ENCODE results near the gene C4orf50.

Gene C4orf50

GRCh38 chr4:5877392-5877791 is 140.8 kb downstream of the C4orf50 start:
- H3K27me3 ChIP-seq (ENCODE audit: control insufficient read depth in 1 of 2, insufficient read depth in 2 of 2, low read length in 2 of 2) = peaks cover 3 to 6% of the 10 kb centered on the region in 2 donors
- H3K4me1 ChIP-seq (ENCODE audit: control insufficient read depth, insufficient read depth, low read length) = no peaks in the 10 kb centered on the region
- H3K9me3 ChIP-seq (ENCODE audit: control insufficient read depth in 2 of 2, low read length in 2 of 2) = no peaks in the 10 kb centered on the region
- H3K9ac ChIP-seq (ENCODE audit: low read length in 2 of 2) = no peak overlapping the region
- no peak overlapping the region for H3K27ac ChIP-seq (ENCODE audit: low read length)
- no peaks in the 10 kb centered on the region for H3K36me3 ChIP-seq (ENCODE audit: control insufficient read depth in 2 of 2, insufficient read depth in 2 of 2, low read length in 2 of 2)
- no peak overlapping the region for H3K4me3 ChIP-seq (ENCODE audit: low read length in 2 of 2)

GRCh38 chr4:5874811-5875449 is 143.3 kb downstream of the C4orf50 start:
- Histone ChIP-seq H3K27me3 (ENCODE audit: control insufficient read depth in 1 of 2, insufficient read depth in 2 of 2, low read length in 2 of 2) (peaks cover 0 to 6% of the 10 kb centered on the region in 2 donors), H3K27ac (ENCODE audit: low read length) (no peak overlapping the region), H3K4me1 (ENCODE audit: control insufficient read depth, insufficient read depth, low read length) (no peaks in the 10 kb centered on the region), H3K36me3 (ENCODE audit: control insufficient read depth in 2 of 2, insufficient read depth in 2 of 2, low read length in 2 of 2) (no peaks in the 10 kb centered on the region), H3K4me3 (ENCODE audit: low read length in 2 of 2) (no peak overlapping the region), H3K9ac (ENCODE audit: low read length in 2 of 2) (no peak overlapping the region), H3K9me3 (ENCODE audit: control insufficient read depth in 2 of 2, low read length in 2 of 2) (no peaks in the 10 kb centered on the region)

- H3K27ac ChIP-seq (ENCODE audit: low read length) = no peak overlapping the region
- H3K4me1 ChIP-seq (ENCODE audit: control insufficient read depth, insufficient read depth, low read length) = no peaks in the 10 kb centered on the region
- H3K9me3 ChIP-seq (ENCODE audit: control insufficient read depth in 2 of 2, low read length in 2 of 2) = no peaks in the 10 kb centered on the region
- H3K27me3 ChIP-seq (ENCODE audit: control insufficient read depth in 1 of 2, insufficient read depth in 2 of 2, low read length in 2 of 2) = peaks cover 0 to 3% of the 10 kb centered on the region in 2 donors
- H3K4me3 ChIP-seq (ENCODE audit: low read length in 2 of 2) = no peak overlapping the region
- H3K36me3 ChIP-seq (ENCODE audit: control insufficient read depth in 2 of 2, insufficient read depth in 2 of 2, low read length in 2 of 2) = no peaks in the 10 kb centered on the region
- H3K9ac ChIP-seq (ENCODE audit: low read length in 2 of 2) = no peak overlapping the region
Measured at GRCh38 chr4:5870701-5871100, 147.5 kb downstream of the C4orf50 start.

- no peak overlapping the region for H3K4me3 ChIP-seq (ENCODE audit: low read length in 2 of 2)
- H3K4me1 ChIP-seq (ENCODE audit: control insufficient read depth, insufficient read depth, low read length) = no peaks in the 10 kb centered on the region
- no peak overlapping the region for H3K9ac ChIP-seq (ENCODE audit: low read length in 2 of 2)
- no peaks in the 10 kb centered on the region for H3K9me3 ChIP-seq (ENCODE audit: control insufficient read depth in 2 of 2, low read length in 2 of 2)
- no peaks in the 10 kb centered on the region for H3K36me3 ChIP-seq (ENCODE audit: control insufficient read depth in 2 of 2, insufficient read depth in 2 of 2, low read length in 2 of 2)
- peaks cover 0 to 3% of the 10 kb centered on the region in 2 donors for H3K27me3 ChIP-seq (ENCODE audit: control insufficient read depth in 1 of 2, insufficient read depth in 2 of 2, low read length in 2 of 2)
- H3K27ac ChIP-seq (ENCODE audit: low read length) = no peak overlapping the region
Measured at GRCh38 chr4:5869966-5870619, 148.1 kb downstream of the C4orf50 start.

GRCh38 chr4:5867866-5868265 is 150.4 kb downstream of the C4orf50 start:
- Histone ChIP-seq H3K4me3 (ENCODE audit: low read length in 2 of 2) (no peak overlapping the region), H3K9me3 (ENCODE audit: control insufficient read depth in 2 of 2, low read length in 2 of 2) (no peaks in the 10 kb centered on the region), H3K4me1 (ENCODE audit: control insufficient read depth, insufficient read depth, low read length) (no peaks in the 10 kb centered on the region), H3K27me3 (ENCODE audit: control insufficient read depth in 1 of 2, insufficient read depth in 2 of 2, low read length in 2 of 2) (no peaks in the 10 kb centered on the region), H3K9ac (ENCODE audit: low read length in 2 of 2) (no peak overlapping the region), H3K27ac (ENCODE audit: low read length) (no peak overlapping the region), H3K36me3 (ENCODE audit: control insufficient read depth in 2 of 2, insufficient read depth in 2 of 2, low read length in 2 of 2) (no peaks in the 10 kb centered on the region)

- Histone ChIP-seq H3K4me3 (ENCODE audit: low read length in 2 of 2) (no peak overlapping the region), H3K9me3 (ENCODE audit: control insufficient read depth in 2 of 2, low read length in 2 of 2) (no peaks in the 10 kb centered on the region), H3K36me3 (ENCODE audit: control insufficient read depth in 2 of 2, insufficient read depth in 2 of 2, low read length in 2 of 2) (no peaks in the 10 kb centered on the region), H3K9ac (ENCODE audit: low read length in 2 of 2) (no peak overlapping the region), H3K27ac (ENCODE audit: low read length) (no peak overlapping the region), H3K4me1 (ENCODE audit: control insufficient read depth, insufficient read depth, low read length) (no peaks in the 10 kb centered on the region), H3K27me3 (ENCODE audit: control insufficient read depth in 1 of 2, insufficient read depth in 2 of 2, low read length in 2 of 2) (no peaks in the 10 kb centered on the region)
Measured at GRCh38 chr4:5866841-5867813, 151.1 kb downstream of the C4orf50 start.

GRCh38 chr4:5865896-5866599 is 152.2 kb downstream of the C4orf50 start:
- Histone ChIP-seq H3K4me3 (ENCODE audit: low read length in 2 of 2) (no peak overlapping the region), H3K36me3 (ENCODE audit: control insufficient read depth in 2 of 2, insufficient read depth in 2 of 2, low read length in 2 of 2) (no peaks in the 10 kb centered on the region), H3K4me1 (ENCODE audit: control insufficient read depth, insufficient read depth, low read length) (no peaks in the 10 kb centered on the region), H3K9me3 (ENCODE audit: control insufficient read depth in 2 of 2, low read length in 2 of 2) (no peaks in the 10 kb centered on the region), H3K27ac (ENCODE audit: low read length) (no peak overlapping the region), H3K9ac (ENCODE audit: low read length in 2 of 2) (no peak overlapping the region), H3K27me3 (ENCODE audit: control insufficient read depth in 1 of 2, insufficient read depth in 2 of 2, low read length in 2 of 2) (no peaks in the 10 kb centered on the region)

GRCh38 chr4:5863461-5864113 is 154.6 kb downstream of the C4orf50 start:
- Histone ChIP-seq H3K4me1 (ENCODE audit: control insufficient read depth, insufficient read depth, low read length) (no peaks in the 10 kb centered on the region), H3K4me3 (ENCODE audit: low read length in 2 of 2) (no peak overlapping the region), H3K27me3 (ENCODE audit: control insufficient read depth in 1 of 2, insufficient read depth in 2 of 2, low read length in 2 of 2) (no peaks in the 10 kb centered on the region)

GRCh38 chr4:5858020-5858769 is 160.0 kb downstream of the C4orf50 start:
- Histone ChIP-seq H3K27me3 (ENCODE audit: control insufficient read depth in 1 of 2, insufficient read depth in 2 of 2, low read length in 2 of 2) (peaks cover 0 to 2% of the 10 kb centered on the region in 2 donors), H3K4me1 (ENCODE audit: control insufficient read depth, insufficient read depth, low read length) (no peaks in the 10 kb centered on the region), H3K9me3 (ENCODE audit: control insufficient read depth in 2 of 2, low read length in 2 of 2) (peaks cover 0 to 3% of the 10 kb centered on the region in 2 donors), H3K4me3 (ENCODE audit: low read length in 2 of 2) (no peak overlapping the region), H3K9ac (ENCODE audit: low read length in 2 of 2) (no peak overlapping the region), H3K27ac (ENCODE audit: low read length) (no peak overlapping the region), H3K36me3 (ENCODE audit: control insufficient read depth in 2 of 2, insufficient read depth in 2 of 2, low read length in 2 of 2) (no peaks in the 10 kb centered on the region)

More at GRCh38 chr4:5863461-5864113, 154.6 kb downstream of the C4orf50 start:
- no peak overlapping the region for H3K9ac ChIP-seq (ENCODE audit: low read length in 2 of 2)
- H3K27ac ChIP-seq (ENCODE audit: low read length) = no peak overlapping the region
- no peaks in the 10 kb centered on the region for H3K36me3 ChIP-seq (ENCODE audit: control insufficient read depth in 2 of 2, insufficient read depth in 2 of 2, low read length in 2 of 2)
- peaks cover 0 to 3% of the 10 kb centered on the region in 2 donors for H3K9me3 ChIP-seq (ENCODE audit: control insufficient read depth in 2 of 2, low read length in 2 of 2)

All from stomach smooth muscle (tissue), 2 donors.